Astrocyte of the cerebellum (primary cell): ENCODE data around the gene PDZD2.
"Not testable (repeated sequence)": the region's sequence is repeated elsewhere in the genome, so short reads cannot be mapped to it uniquely, and the experiment has no call there.

ENCODE experiments used
- DNase-seq: peaks from one replicate; pipeline ENCODE4 v3.0.0-alpha.2; 2011; ENCODE audit warnings: low read depth
- H3K4me3 ChIP-seq: 2 replicates; pipeline ENCODE4 v1.5.1; 2011; ENCODE audit warnings: mild to moderate bottlenecking, low read depth, low read length, moderate library complexity
- CTCF ChIP-seq: IDR thresholded peaks from 2 replicates; pipeline ENCODE4 v1.5.1; 2012; ENCODE audit warnings: low read length, low read depth, moderate library complexity, mild to moderate bottlenecking; ENCODE audit errors: missing control alignments
- in situ Hi-C: cut with HindIII; loops from 2 replicates; pipeline ENCODE4 v1.10.0; 2017; ENCODE audit warnings: low sequenced_read_pairs

Gene PDZD2

DNA sequence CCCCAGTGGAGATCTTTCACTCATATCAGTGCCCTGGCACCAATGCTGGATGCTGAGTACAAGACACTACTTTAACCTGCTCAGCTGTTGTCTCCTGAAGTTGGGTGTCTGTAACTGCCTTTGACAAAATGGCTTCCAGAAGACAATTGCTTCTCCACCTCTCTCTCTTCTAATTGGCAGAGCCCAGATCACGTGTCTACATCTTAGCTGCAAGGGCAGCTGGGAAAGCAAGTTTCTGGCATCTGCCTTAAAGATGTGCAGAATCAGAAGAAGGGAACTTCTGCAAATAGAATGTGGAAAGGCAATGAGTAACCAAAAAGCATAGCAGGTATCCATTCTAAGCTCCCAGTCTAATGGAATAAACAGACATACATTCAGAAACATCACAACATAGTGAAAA is 81.1 kb downstream of the PDZD2 start:
- no peak for DNase-seq
- no peak overlapping the region for H3K4me3 ChIP-seq
- in situ Hi-C loops = no loop called here
- no peak for TF ChIP-seq CTCF

DNA sequence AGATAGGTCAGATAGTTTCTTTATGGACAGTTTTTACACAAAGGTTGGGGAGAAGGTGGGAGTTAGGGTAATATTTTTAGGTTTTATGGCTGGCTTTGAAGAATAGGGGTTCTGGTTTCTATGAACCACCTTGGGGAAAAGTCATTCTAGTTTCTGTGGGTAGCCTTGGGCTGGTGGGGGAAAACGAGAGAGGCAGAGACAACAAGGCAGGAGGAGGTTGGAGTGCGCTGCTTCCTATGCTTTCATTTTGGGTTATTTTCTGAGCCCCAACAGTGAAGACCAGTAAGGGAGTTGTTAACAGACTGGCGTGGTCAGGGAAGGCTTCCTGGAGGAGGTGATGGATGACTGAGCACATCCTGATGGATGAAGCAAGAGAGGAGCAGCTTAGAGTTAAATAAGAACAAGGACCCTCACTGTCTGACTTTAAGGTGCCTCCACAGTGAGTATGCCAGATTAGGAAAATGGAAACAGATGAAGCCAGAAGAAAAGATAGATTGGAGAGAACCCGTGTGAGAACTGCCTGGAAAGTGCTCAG is 81.9 kb downstream of the PDZD2 start:
- in situ Hi-C loops = no loop called here
- DNase-seq = no peak
- H3K4me3 ChIP-seq = no peak overlapping the region
- no peak for TF ChIP-seq CTCF

DNA sequence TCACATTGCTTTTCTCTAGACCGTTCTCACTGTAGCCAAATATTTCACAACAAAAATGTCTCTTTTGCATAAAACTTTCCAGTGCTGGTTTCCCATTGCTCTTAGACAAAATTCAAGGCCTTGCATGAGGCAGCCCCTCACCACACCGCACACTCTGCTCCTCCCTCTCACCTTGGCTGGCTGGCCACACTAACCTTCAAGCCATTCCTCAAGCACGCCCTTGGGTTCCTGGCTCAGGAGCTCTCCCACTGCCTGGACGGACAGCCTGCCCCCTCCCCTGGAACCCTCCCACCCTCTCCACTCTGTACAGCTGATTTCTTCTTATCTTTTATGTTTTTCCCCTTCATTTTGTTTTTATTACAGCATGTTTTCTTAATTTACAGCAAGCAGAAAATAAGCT is 83.2 kb downstream of the PDZD2 start:
- DNase-seq = no peak
- in situ Hi-C loops = no loop called here
- H3K4me3 ChIP-seq = no peak overlapping the region
- no peak for TF ChIP-seq CTCF

DNA sequence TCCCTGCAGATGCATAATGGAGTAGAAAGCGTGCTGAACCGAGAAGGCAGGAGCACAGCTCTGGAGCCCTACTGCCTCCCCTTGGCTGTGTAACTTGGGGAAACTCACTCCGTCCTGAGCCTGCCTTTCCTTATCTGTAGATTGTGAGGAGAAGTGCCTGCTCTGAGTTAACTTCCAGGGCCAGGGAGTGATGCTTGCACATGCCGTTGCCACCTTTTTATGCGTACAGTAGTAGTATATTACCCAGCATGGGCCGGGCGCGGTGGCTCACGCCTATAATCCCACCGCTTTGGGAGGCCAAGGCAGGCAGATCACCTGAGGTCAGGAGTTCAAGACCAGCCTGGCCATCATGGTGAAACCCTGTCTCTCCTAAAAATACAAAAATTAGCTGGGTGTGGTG is 87.1 kb downstream of the PDZD2 start:
- in situ Hi-C loops = no loop called here
- TF ChIP-seq CTCF = no peak
- no peak for DNase-seq
- H3K4me3 ChIP-seq = no peak overlapping the region

GRCh38 chr5:31726952-31727351 is 88.0 kb downstream of the PDZD2 start:
- no peak overlapping the region for H3K4me3 ChIP-seq
- TF ChIP-seq CTCF = no peak
- no peak for DNase-seq
- in situ Hi-C loops = no loop called here

- in situ Hi-C loops = no loop called here
Measured at GRCh38 chr5:31728039-31728438, 89.1 kb downstream of the PDZD2 start.

DNA sequence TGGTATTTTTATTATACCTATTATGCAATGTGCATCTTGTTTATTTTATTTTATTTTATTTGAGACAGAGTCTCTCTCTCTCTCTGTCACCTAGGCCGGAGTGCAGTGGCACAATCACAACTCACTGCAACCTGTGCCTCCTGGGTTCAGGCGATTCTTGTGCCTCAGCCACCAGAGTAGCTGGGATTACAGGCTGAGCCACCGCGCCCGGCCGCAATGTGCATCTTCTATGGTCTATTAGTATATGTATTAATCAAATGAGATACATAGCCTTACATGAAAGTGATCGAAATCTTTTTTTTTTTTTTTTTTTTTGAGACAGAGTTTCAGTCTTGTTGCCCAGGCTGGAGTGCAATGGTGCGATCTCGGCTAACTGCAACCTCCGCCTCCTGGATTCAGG is 89.9 kb downstream of the PDZD2 start:
- in situ Hi-C loops, DNase-seq, H3K4me3 ChIP-seq: not testable (repeated sequence)

More at GRCh38 chr5:31728039-31728438, 89.1 kb downstream of the PDZD2 start:
- DNase-seq = no peak
- no peak overlapping the region for H3K4me3 ChIP-seq
- no peak for TF ChIP-seq CTCF
